GM23248 (cell line): Measurements from ENCODE around the gene NME5.

Source experiments
- EZH2 ChIP-seq: fragments of 200-600 bp; sonication (generic); IDR thresholded peaks from 2 replicates; pipeline ENCODE4 v1.6.1; 2018; ENCODE audit warnings: antibody characterized with exemption, mild to moderate bottlenecking; ENCODE audit not compliant: insufficient read depth, poor library complexity, severe bottlenecking
- EZH2phosphoT487 ChIP-seq: fragments of 200-600 bp; sonication (generic); IDR thresholded peaks from 2 replicates; pipeline ENCODE4 v1.6.1; 2018; ENCODE audit warnings: antibody characterized with exemption, moderate library complexity, mild to moderate bottlenecking, low read depth; ENCODE audit not compliant: insufficient read depth

GRCh38 chr5:138111937-138112336 lies 27.3 kb downstream of the NME5 start:
- TF ChIP-seq EZH2phosphoT487 = no peak
- no peak for TF ChIP-seq EZH2
